GM23338 (cell line): ENCODE measurements around the gene PRSS56.

Experiments
- EZH2 ChIP-seq: fragments of 200-600 bp; sonication (generic); IDR thresholded peaks from one replicate; pipeline ENCODE4 v1.8.0; 2017; ENCODE audit warnings: antibody characterized with exemption, mild to moderate bottlenecking, low read depth; ENCODE audit not compliant: unreplicated experiment
- EZH2phosphoT487 ChIP-seq: fragments of 200-600 bp; sonication (generic); IDR thresholded peaks from one replicate; pipeline ENCODE4 v1.8.1; 2018; ENCODE audit warnings: antibody characterized with exemption; ENCODE audit not compliant: unreplicated experiment
- JUNB ChIP-seq: IDR thresholded peaks from one replicate; pipeline ENCODE4 v1.6.1; 2016; ENCODE audit warnings: antibody characterized with exemption; ENCODE audit not compliant: unreplicated experiment
- NANOG ChIP-seq: IDR thresholded peaks from 2 replicates; pipeline ENCODE4 v1.6.1; 2016; ENCODE audit warnings: antibody characterized with exemption, borderline replicate concordance
- POLR2AphosphoS5 ChIP-seq: IDR thresholded peaks from 2 replicates; pipeline ENCODE4 v1.6.1; 2016; ENCODE audit warnings: antibody characterized with exemption, low read depth
- ZNF331 ChIP-seq: fragments of 250-450 bp; sonication (Bioruptor Pico); IDR thresholded peaks from 2 replicates; pipeline ENCODE4 v1.5.0; 2020; ENCODE audit warnings: low read depth, mild to moderate bottlenecking, moderate library complexity
- TF ChIP-seq, protein P1 (sequence below), 2 experiments: fragments of 200-600 bp in 1 of 2; sonication (generic) in 1 of 2; conservative IDR thresholded peaks; 2 replicates each; pipeline versions ENCODE4 v1.5.1 to v1.6.1; 2016 to 2017; ENCODE audit warnings: antibody characterized with exemption in 2 of 2, low read depth in 2 of 2, mild to moderate bottlenecking in 2 of 2, moderate library complexity in 1 of 2
- TF ChIP-seq, protein P2 (sequence below): IDR thresholded peaks from 2 replicates; pipeline ENCODE4 v1.6.1; 2016; ENCODE audit warnings: antibody characterized with exemption
- TF ChIP-seq, protein P3 (sequence below): IDR thresholded peaks from one replicate; pipeline ENCODE4 v1.6.1; 2018; ENCODE audit warnings: antibody characterized with exemption; ENCODE audit not compliant: unreplicated experiment

DNA sequence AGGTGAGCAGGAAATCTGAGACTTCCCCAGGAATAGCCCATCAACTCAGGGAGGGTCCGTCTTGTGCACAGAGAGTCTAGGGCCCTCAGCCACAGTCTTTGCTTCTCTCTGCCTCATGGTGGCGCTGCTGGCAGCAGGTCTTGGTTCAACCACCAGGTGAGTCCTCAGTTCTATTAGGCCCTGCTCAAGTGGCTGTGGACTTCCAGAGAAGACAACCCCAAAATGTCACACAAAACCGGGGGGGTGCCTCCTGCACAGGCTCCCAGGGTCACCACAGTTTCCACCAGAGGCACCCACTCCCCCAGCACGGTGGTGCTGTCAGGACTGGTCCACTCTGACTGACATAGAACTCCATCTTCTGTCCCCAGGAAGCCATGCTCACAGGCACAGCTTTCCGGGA is 16.9 kb downstream of the PRSS56 start:
- TF ChIP-seq, protein P1, sequence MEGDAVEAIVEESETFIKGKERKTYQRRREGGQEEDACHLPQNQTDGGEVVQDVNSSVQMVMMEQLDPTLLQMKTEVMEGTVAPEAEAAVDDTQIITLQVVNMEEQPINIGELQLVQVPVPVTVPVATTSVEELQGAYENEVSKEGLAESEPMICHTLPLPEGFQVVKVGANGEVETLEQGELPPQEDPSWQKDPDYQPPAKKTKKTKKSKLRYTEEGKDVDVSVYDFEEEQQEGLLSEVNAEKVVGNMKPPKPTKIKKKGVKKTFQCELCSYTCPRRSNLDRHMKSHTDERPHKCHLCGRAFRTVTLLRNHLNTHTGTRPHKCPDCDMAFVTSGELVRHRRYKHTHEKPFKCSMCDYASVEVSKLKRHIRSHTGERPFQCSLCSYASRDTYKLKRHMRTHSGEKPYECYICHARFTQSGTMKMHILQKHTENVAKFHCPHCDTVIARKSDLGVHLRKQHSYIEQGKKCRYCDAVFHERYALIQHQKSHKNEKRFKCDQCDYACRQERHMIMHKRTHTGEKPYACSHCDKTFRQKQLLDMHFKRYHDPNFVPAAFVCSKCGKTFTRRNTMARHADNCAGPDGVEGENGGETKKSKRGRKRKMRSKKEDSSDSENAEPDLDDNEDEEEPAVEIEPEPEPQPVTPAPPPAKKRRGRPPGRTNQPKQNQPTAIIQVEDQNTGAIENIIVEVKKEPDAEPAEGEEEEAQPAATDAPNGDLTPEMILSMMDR (conservative IDR thresholded peaks at IDR 0.05; ENCODE audit: low read depth in 2 of 2): peak; percentile 78 to 93
- TF ChIP-seq, protein P2, sequence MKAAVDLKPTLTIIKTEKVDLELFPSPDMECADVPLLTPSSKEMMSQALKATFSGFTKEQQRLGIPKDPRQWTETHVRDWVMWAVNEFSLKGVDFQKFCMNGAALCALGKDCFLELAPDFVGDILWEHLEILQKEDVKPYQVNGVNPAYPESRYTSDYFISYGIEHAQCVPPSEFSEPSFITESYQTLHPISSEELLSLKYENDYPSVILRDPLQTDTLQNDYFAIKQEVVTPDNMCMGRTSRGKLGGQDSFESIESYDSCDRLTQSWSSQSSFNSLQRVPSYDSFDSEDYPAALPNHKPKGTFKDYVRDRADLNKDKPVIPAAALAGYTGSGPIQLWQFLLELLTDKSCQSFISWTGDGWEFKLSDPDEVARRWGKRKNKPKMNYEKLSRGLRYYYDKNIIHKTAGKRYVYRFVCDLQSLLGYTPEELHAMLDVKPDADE: no peak
- TF ChIP-seq JUNB: no peak
- TF ChIP-seq, protein P3, sequence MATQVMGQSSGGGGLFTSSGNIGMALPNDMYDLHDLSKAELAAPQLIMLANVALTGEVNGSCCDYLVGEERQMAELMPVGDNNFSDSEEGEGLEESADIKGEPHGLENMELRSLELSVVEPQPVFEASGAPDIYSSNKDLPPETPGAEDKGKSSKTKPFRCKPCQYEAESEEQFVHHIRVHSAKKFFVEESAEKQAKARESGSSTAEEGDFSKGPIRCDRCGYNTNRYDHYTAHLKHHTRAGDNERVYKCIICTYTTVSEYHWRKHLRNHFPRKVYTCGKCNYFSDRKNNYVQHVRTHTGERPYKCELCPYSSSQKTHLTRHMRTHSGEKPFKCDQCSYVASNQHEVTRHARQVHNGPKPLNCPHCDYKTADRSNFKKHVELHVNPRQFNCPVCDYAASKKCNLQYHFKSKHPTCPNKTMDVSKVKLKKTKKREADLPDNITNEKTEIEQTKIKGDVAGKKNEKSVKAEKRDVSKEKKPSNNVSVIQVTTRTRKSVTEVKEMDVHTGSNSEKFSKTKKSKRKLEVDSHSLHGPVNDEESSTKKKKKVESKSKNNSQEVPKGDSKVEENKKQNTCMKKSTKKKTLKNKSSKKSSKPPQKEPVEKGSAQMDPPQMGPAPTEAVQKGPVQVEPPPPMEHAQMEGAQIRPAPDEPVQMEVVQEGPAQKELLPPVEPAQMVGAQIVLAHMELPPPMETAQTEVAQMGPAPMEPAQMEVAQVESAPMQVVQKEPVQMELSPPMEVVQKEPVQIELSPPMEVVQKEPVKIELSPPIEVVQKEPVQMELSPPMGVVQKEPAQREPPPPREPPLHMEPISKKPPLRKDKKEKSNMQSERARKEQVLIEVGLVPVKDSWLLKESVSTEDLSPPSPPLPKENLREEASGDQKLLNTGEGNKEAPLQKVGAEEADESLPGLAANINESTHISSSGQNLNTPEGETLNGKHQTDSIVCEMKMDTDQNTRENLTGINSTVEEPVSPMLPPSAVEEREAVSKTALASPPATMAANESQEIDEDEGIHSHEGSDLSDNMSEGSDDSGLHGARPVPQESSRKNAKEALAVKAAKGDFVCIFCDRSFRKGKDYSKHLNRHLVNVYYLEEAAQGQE: no peak
- TF ChIP-seq POLR2AphosphoS5: no peak
- no peak for TF ChIP-seq EZH2
- no peak for TF ChIP-seq NANOG
- TF ChIP-seq ZNF331 (CRISPR knock-in tag): no peak
- no peak for TF ChIP-seq EZH2phosphoT487
